ENCODE results near the gene MYL10. TPM values are rescaled to one million over a fixed set of nuclear protein-coding genes. Genes with fewer than 3 reads are reported as not detected.

Gene MYL10
- total RNA-seq, 2 experiments from 2014 or later, result not detected

DNA sequence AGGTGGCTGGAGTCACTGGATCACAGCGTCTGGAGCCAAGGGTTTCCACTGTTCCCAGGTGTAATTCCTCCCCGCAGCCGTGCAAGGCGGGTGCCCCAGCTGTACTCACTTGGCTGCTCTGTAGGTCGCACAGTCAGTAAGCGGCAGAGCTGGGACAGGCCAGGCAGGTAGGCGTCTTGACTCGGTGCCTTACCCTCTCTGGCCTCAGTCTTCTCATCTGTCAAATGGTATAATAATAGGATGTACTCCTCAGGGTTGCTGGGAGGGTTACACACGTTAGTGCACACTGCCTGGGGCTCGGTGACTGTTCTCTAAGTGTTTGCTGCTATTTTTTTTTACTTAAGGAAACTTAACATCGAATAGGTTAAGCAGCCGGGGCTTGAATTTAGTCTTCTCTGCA lies 27.0 kb downstream of the MYL10 start:
- H3K4me2 ChIP-seq (ENCODE audit: low read length), result no peak overlapping the region
- intact Hi-C loops (cut with micrococcal nuclease; ENCODE audit: unreplicated experiment), result loop anchor here (1.0 to 5.0 kb wide), 5 partner anchors 59 to 670 kb away; no protein-coding TSS in a partner anchor

GRCh38 chr7:101599787-101600186 lies 29.3 kb downstream of the MYL10 start:
- no peak for TF ChIP-seq EZH2phosphoT487 (IDR thresholded peaks at IDR 0.05; ENCODE audit: borderline replicate concordance, low read depth, low read length)
- TF ChIP-seq, protein P1, sequence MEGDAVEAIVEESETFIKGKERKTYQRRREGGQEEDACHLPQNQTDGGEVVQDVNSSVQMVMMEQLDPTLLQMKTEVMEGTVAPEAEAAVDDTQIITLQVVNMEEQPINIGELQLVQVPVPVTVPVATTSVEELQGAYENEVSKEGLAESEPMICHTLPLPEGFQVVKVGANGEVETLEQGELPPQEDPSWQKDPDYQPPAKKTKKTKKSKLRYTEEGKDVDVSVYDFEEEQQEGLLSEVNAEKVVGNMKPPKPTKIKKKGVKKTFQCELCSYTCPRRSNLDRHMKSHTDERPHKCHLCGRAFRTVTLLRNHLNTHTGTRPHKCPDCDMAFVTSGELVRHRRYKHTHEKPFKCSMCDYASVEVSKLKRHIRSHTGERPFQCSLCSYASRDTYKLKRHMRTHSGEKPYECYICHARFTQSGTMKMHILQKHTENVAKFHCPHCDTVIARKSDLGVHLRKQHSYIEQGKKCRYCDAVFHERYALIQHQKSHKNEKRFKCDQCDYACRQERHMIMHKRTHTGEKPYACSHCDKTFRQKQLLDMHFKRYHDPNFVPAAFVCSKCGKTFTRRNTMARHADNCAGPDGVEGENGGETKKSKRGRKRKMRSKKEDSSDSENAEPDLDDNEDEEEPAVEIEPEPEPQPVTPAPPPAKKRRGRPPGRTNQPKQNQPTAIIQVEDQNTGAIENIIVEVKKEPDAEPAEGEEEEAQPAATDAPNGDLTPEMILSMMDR (conservative IDR thresholded peaks at IDR 0.05; ENCODE audit: low read length), result no peak

More for the DNA sequence above, 27.0 kb downstream of the MYL10 start:
- DNase-seq (ENCODE audit: low spot score), result no peak
- BruUV-seq (replicated peaks), result no TSS peak
- CTCF ChIA-PET (ENCODE audit: unreplicated experiment), result interaction anchor here (1.0 kb wide), 1 partner anchor 49 kb away, joined by 3 read pairs; no protein-coding TSS in a partner anchor
- no peaks in the 10 kb centered on the region for H3K79me2 ChIP-seq (ENCODE audit: insufficient read depth, low read depth, low read length)
- H4K20me1 ChIP-seq (ENCODE audit: insufficient read depth, low read length), result no peaks in the 10 kb centered on the region
- TF ChIP-seq, protein P1 (conservative IDR thresholded peaks at IDR 0.05; ENCODE audit: low read length), result no peak
- TF ChIP-seq EZH2phosphoT487 (IDR thresholded peaks at IDR 0.05; ENCODE audit: borderline replicate concordance, low read depth, low read length), result no peak
- H3K4me1 ChIP-seq (ENCODE audit: insufficient read depth, low read length, poor library complexity, severe bottlenecking), result peaks cover 10% of the 10 kb centered on the region
- no peak overlapping the region for H3K4me3 ChIP-seq (ENCODE audit: low read depth, low read length, poor library complexity, severe bottlenecking)
- no peak overlapping the region for H3K27ac ChIP-seq (ENCODE audit: low read depth, low read length, poor library complexity, severe bottlenecking)
- no peaks in the 10 kb centered on the region for H3K9me2 ChIP-seq (ENCODE audit: insufficient read depth, low read length)
- POLR2A ChIA-PET, result interaction anchor here (0.6 to 1.2 kb wide), 2 partner anchors 45 to 87 kb away, joined by 3 read pairs; no protein-coding TSS in a partner anchor
- no peaks in the 10 kb centered on the region for H3K36me3 ChIP-seq (ENCODE audit: insufficient read depth, low read length)
- H3K9me3 ChIP-seq (ENCODE audit: low read length), result no peaks in the 10 kb centered on the region
- H2AFZ ChIP-seq (ENCODE audit: low read length), result no peak overlapping the region

More at GRCh38 chr7:101599787-101600186, 29.3 kb downstream of the MYL10 start:
- POLR2A ChIA-PET, result interaction anchor here (0.7 kb wide), 1 partner anchor 265 kb away, joined by 3 read pairs; no protein-coding TSS in a partner anchor
- Histone ChIP-seq H3K4me1 (ENCODE audit: insufficient read depth, low read length, poor library complexity, severe bottlenecking) (peaks cover 10% of the 10 kb centered on the region), H2AFZ (ENCODE audit: low read length) (no peak overlapping the region), H3K36me3 (ENCODE audit: insufficient read depth, low read length) (no peaks in the 10 kb centered on the region), H3K9me2 (ENCODE audit: insufficient read depth, low read length) (no peaks in the 10 kb centered on the region), H3K79me2 (ENCODE audit: insufficient read depth, low read depth, low read length) (no peaks in the 10 kb centered on the region), H3K27ac (ENCODE audit: low read depth, low read length, poor library complexity, severe bottlenecking) (no peak overlapping the region), H3K9me3 (ENCODE audit: low read length) (no peaks in the 10 kb centered on the region), H3K4me2 (ENCODE audit: low read length) (no peak overlapping the region), H4K20me1 (ENCODE audit: insufficient read depth, low read length) (no peaks in the 10 kb centered on the region), H3K4me3 (ENCODE audit: low read depth, low read length, poor library complexity, severe bottlenecking) (no peak overlapping the region)
- no peak for DNase-seq (ENCODE audit: low spot score)
- intact Hi-C loops (cut with micrococcal nuclease; ENCODE audit: unreplicated experiment), result loop anchor here (5.0 kb wide), 1 partner anchor 258 kb away; no protein-coding TSS in a partner anchor
- CTCF ChIA-PET (ENCODE audit: unreplicated experiment), result no interaction called here
- BruUV-seq (replicated peaks), result no TSS peak
